WTC11 (cell line): ENCODE results near the gene CNDP2.

Experiments used
- CTCF ChIP-seq: fragments of 200-600 bp; IDR thresholded peaks from 2 replicates; pipeline ENCODE4 v1.8.0; 2022; ENCODE audit warnings: antibody characterized with exemption
- NR2C2 ChIP-seq: sonication (generic); formaldehyde crosslinking; IDR thresholded peaks from 2 replicates; pipeline ENCODE4 v1.8.0; 2022; ENCODE audit warnings: mild to moderate bottlenecking, missing genetic modification reagents

GRCh38 chr18:74463254-74463653 lies 32.9 kb upstream of the CNDP2 start:
- TF ChIP-seq CTCF (no peak), NR2C2 (CRISPR knock-in tag) (no peak)
